HEK293 (cell line): ENCODE data around the gene MGLL.

ENCODE experiments used
- CTCF ChIA-PET: fragments of 350-600 bp; formaldehyde crosslinking; extraction: SDS; loops from one replicate; lab custom pipeline; 2021; ENCODE audit warnings: antibody characterized with exemption; lab: Yijun Ruan, JAX
- POLR2A ChIA-PET: fragments of 300-600 bp; formaldehyde crosslinking; extraction: SDS; loops from one replicate; lab custom pipeline; 2020; ENCODE audit warnings: antibody characterized with exemption, inconsistent platforms; lab: Yijun Ruan, JAX
- H3K27ac ChIP-seq: fragments of 200-500 bp; sonication (Bioruptor generic); 2 replicates; pipeline ENCODE4 v1.5.1; 2014; ENCODE audit warnings: low read depth, low read length, control low read depth, inconsistent platforms; ENCODE audit errors: extremely low read depth
- H3K36me3 ChIP-seq, 2 experiments: fragments of 200-500 bp in 1 of 2; sonication (Bioruptor generic) in 1 of 2; 1 replicate in 1 of 2; 2 replicates in 1 of 2; pipeline ENCODE4 v1.5.1; 2014 to 2017; ENCODE audit warnings: inconsistent platforms in 2 of 2, low read length in 2 of 2; ENCODE audit not compliant: control insufficient read depth in 2 of 2, insufficient read depth in 1 of 2
- H3K4me1 ChIP-seq: fragments of 200-500 bp; sonication (Bioruptor generic); 2 replicates; pipeline ENCODE4 v1.5.1; 2014; ENCODE audit warnings: mild to moderate bottlenecking, low read length, inconsistent platforms; ENCODE audit not compliant: control insufficient read depth, insufficient read depth
- H3K4me3 ChIP-seq: 2 replicates; pipeline ENCODE4 v1.5.1; 2011; ENCODE audit warnings: low read depth, mild to moderate bottlenecking, control low read depth, low read length, moderate library complexity
- H3K9me3 ChIP-seq: fragments of 200-500 bp; sonication (Bioruptor generic); 2 replicates; pipeline ENCODE4 v1.5.1; 2014; ENCODE audit warnings: low read depth, low read length, inconsistent platforms; ENCODE audit not compliant: control insufficient read depth, insufficient read depth
- CTCF ChIP-seq: fragments of 450-650 bp; formaldehyde crosslinking; IDR thresholded peaks from 2 replicates; pipeline ENCODE4 v1.5.1; 2016; ENCODE audit warnings: missing biosample characterization, missing genetic modification characterization
- KLF7 ChIP-seq: fragments of 450-650 bp; formaldehyde crosslinking; IDR thresholded peaks from 2 replicates; pipeline ENCODE4 v1.5.1; 2016; ENCODE audit warnings: missing biosample characterization, missing genetic modification characterization, borderline replicate concordance
- PRDM1 ChIP-seq: fragments of 450-650 bp; formaldehyde crosslinking; IDR thresholded peaks from 2 replicates; pipeline ENCODE4; 2016; ENCODE audit warnings: missing biosample characterization, missing genetic modification characterization
- TCF7L2 ChIP-seq: IDR thresholded peaks from 2 replicates; pipeline ENCODE4 v1.6.1; 2011; ENCODE audit warnings: low read depth, mild to moderate bottlenecking, inconsistent platforms, low read length, moderate library complexity, borderline replicate concordance
- TRIM28 ChIP-seq: IDR thresholded peaks from 2 replicates; pipeline ENCODE4 v1.6.1; 2011; ENCODE audit warnings: low read length, control low read depth, borderline replicate concordance
- ZNF138 ChIP-seq: fragments of 450-650 bp; formaldehyde crosslinking; IDR thresholded peaks from 2 replicates; pipeline ENCODE4 v1.5.1; 2016; ENCODE audit warnings: missing biosample characterization, missing genetic modification characterization, borderline replicate concordance
- ZNF155 ChIP-seq: fragments of 450-650 bp; formaldehyde crosslinking; IDR thresholded peaks from 2 replicates; pipeline ENCODE4 v1.5.1; 2016; ENCODE audit warnings: missing biosample characterization, missing genetic modification characterization
- ZNF157 ChIP-seq: fragments of 450-650 bp; formaldehyde crosslinking; IDR thresholded peaks from 2 replicates; pipeline ENCODE4 v1.5.1; 2016; ENCODE audit warnings: missing biosample characterization, missing genetic modification characterization
- ZNF174 ChIP-seq: fragments of 450-650 bp; formaldehyde crosslinking; IDR thresholded peaks from 2 replicates; pipeline ENCODE4 v1.5.0; 2017; ENCODE audit warnings: missing biosample characterization, mild to moderate bottlenecking, missing genetic modification characterization
- ZNF175 ChIP-seq: fragments of 450-650 bp; formaldehyde crosslinking; IDR thresholded peaks from 2 replicates; pipeline ENCODE4 v1.5.1; 2016; ENCODE audit warnings: missing biosample characterization, missing genetic modification characterization
- ZNF184 ChIP-seq: fragments of 450-650 bp; IDR thresholded peaks from 2 replicates; pipeline ENCODE4 v1.5.1; 2018; ENCODE audit warnings: missing biosample characterization, mild to moderate bottlenecking, missing genetic modification characterization
- ZNF211 ChIP-seq: fragments of 450-650 bp; formaldehyde crosslinking; IDR thresholded peaks from 2 replicates; pipeline ENCODE4 v1.5.1; 2016; ENCODE audit warnings: low read depth, missing biosample characterization, missing genetic modification characterization
- ZNF223 ChIP-seq: fragments of 450-650 bp; formaldehyde crosslinking; IDR thresholded peaks from 2 replicates; pipeline ENCODE4 v1.5.1; 2016; ENCODE audit warnings: missing biosample characterization, missing genetic modification characterization
- ZNF248 ChIP-seq: fragments of 450-650 bp; formaldehyde crosslinking; IDR thresholded peaks from 2 replicates; pipeline ENCODE4 v1.5.1; 2017; ENCODE audit warnings: missing biosample characterization, missing genetic modification characterization
- ZNF266 ChIP-seq: fragments of 450-650 bp; formaldehyde crosslinking; IDR thresholded peaks from 2 replicates; pipeline ENCODE4 v1.5.1; 2016; ENCODE audit warnings: missing biosample characterization, missing genetic modification characterization, low read depth
- ZNF302 ChIP-seq: fragments of 450-650 bp; formaldehyde crosslinking; IDR thresholded peaks from 2 replicates; pipeline ENCODE4 v1.5.1; 2016; ENCODE audit warnings: missing biosample characterization, missing genetic modification characterization, low read depth
- ZNF335 ChIP-seq: fragments of 450-650 bp; formaldehyde crosslinking; conservative IDR thresholded peaks from 2 replicates; pipeline ENCODE4 v1.5.1; 2016; ENCODE audit warnings: missing biosample characterization, missing genetic modification characterization
- ZNF350 ChIP-seq: fragments of 450-650 bp; formaldehyde crosslinking; IDR thresholded peaks from 2 replicates; pipeline ENCODE4 v1.5.0; 2017; ENCODE audit warnings: missing biosample characterization, mild to moderate bottlenecking, missing genetic modification characterization
- ZNF513 ChIP-seq: fragments of 450-650 bp; IDR thresholded peaks from 2 replicates; pipeline ENCODE4 v1.5.1; 2018; ENCODE audit warnings: missing biosample characterization, missing genetic modification characterization
- ZNF544 ChIP-seq: fragments of 450-650 bp; formaldehyde crosslinking; IDR thresholded peaks from 2 replicates; pipeline ENCODE4 v1.5.0; 2017; ENCODE audit warnings: missing biosample characterization, missing genetic modification characterization
- ZNF548 ChIP-seq: fragments of 450-650 bp; formaldehyde crosslinking; IDR thresholded peaks from 2 replicates; pipeline ENCODE4 v1.5.1; 2016; ENCODE audit warnings: missing biosample characterization, missing genetic modification characterization
- ZNF654 ChIP-seq: fragments of 450-650 bp; formaldehyde crosslinking; IDR thresholded peaks from 2 replicates; pipeline ENCODE4 v1.5.1; 2016; ENCODE audit warnings: low read depth, missing biosample characterization, missing genetic modification characterization
- ZNF76 ChIP-seq: fragments of 450-650 bp; formaldehyde crosslinking; IDR thresholded peaks from 2 replicates; pipeline ENCODE4; 2016; ENCODE audit warnings: low read depth, missing biosample characterization, missing genetic modification characterization, borderline replicate concordance
- ZNF768 ChIP-seq: fragments of 450-650 bp; formaldehyde crosslinking; IDR thresholded peaks from 2 replicates; pipeline ENCODE4 v1.5.1; 2018; ENCODE audit warnings: missing biosample characterization, mild to moderate bottlenecking, missing genetic modification characterization
- ZNF792 ChIP-seq: fragments of 450-650 bp; formaldehyde crosslinking; IDR thresholded peaks from 2 replicates; pipeline ENCODE4 v1.5.1; 2016; ENCODE audit warnings: missing biosample characterization, missing genetic modification characterization
- ZNF830 ChIP-seq: fragments of 450-650 bp; IDR thresholded peaks from 2 replicates; pipeline ENCODE4 v1.5.0; 2018; ENCODE audit warnings: missing biosample characterization, missing genetic modification characterization, low read depth, mild to moderate bottlenecking, moderate library complexity
- ZNF843 ChIP-seq: fragments of 450-650 bp; formaldehyde crosslinking; IDR thresholded peaks from 2 replicates; pipeline ENCODE4 v1.5.1; 2016; ENCODE audit warnings: missing biosample characterization, missing genetic modification characterization

MGLL gene

GRCh38 chr3:127647166-127647844 lies 175.0 kb downstream of the MGLL start:
- Histone ChIP-seq H3K9me3 (no peaks in the 10 kb centered on the region), H3K4me1 (no peaks in the 10 kb centered on the region), H3K4me3 (no peak overlapping the region), H3K36me3 (peaks cover 0 to 25% of the 10 kb centered on the region in 2 experiments; a peak in 1 of 3 replicates), H3K27ac (no peak overlapping the region)
- ChIA-PET POLR2A (no interaction called here), CTCF (interaction anchor here (0.9 to 1.3 kb wide), 2 partner anchors 30 to 313 kb away, joined by 3 to 5 read pairs; no protein-coding TSS in a partner anchor)
- TF ChIP-seq ZNF302 (tag by site-specific recombination), result no peak
- TF ChIP-seq ZNF335 (tag by site-specific recombination), result no peak

GRCh38 chr3:127646501-127647046 lies 175.7 kb downstream of the MGLL start:
- POLR2A ChIA-PET, result no interaction called here
- no peaks in the 10 kb centered on the region for H3K4me1 ChIP-seq
- CTCF ChIA-PET, result interaction anchor here (1.3 kb wide), 1 partner anchor 313 kb away, joined by 5 read pairs; no protein-coding TSS in a partner anchor
- TF ChIP-seq ZNF174 (tag by site-specific recombination) (no peak), ZNF843 (tag by site-specific recombination) (no peak), ZNF155 (tag by site-specific recombination) (no peak), TRIM28 (no peak), ZNF513 (no peak), TCF7L2 (no peak), ZNF138 (tag by site-specific recombination) (no peak), ZNF248 (tag by site-specific recombination) (no peak), CTCF (tag by site-specific recombination) (no peak), ZNF223 (no peak), KLF7 (tag by site-specific recombination) (no peak), ZNF544 (no peak), ZNF654 (no peak), ZNF792 (no peak), ZNF184 (no peak), ZNF548 (tag by site-specific recombination) (no peak), ZNF768 (tag by site-specific recombination) (no peak)
- no peak overlapping the region for H3K4me3 ChIP-seq
- H3K9me3 ChIP-seq, result no peaks in the 10 kb centered on the region
- no peak overlapping the region for H3K27ac ChIP-seq
- peaks cover 0 to 23% of the 10 kb centered on the region in 2 experiments; a peak in 2 of 3 replicates for H3K36me3 ChIP-seq

GRCh38 chr3:127645371-127646015 lies 176.8 kb downstream of the MGLL start:
- Histone ChIP-seq H3K9me3 (no peaks in the 10 kb centered on the region), H3K4me3 (no peak overlapping the region), H3K27ac (no peak overlapping the region), H3K36me3 (peaks cover 0 to 21% of the 10 kb centered on the region in 2 experiments; a peak in 2 of 3 replicates), H3K4me1 (no peaks in the 10 kb centered on the region)
- POLR2A ChIA-PET, result no interaction called here
- CTCF ChIA-PET, result interaction anchor here (0.6 kb wide), 1 partner anchor 51 kb away, joined by 4 read pairs; no protein-coding TSS in a partner anchor
- TF ChIP-seq KLF7 (tag by site-specific recombination) (no peak), ZNF175 (tag by site-specific recombination) (no peak), PRDM1 (tag by site-specific recombination) (no peak), ZNF350 (no peak), ZNF76 (tag by site-specific recombination) (no peak), ZNF830 (tag by site-specific recombination) (no peak), ZNF266 (tag by site-specific recombination) (no peak), ZNF157 (no peak), ZNF211 (tag by site-specific recombination) (no peak)
